Measurements from ENCODE around the gene SCYL1.
"Not testable (repeated sequence)": the region's sequence is repeated elsewhere in the genome, so short reads cannot be mapped to it uniquely, and the experiment has no call there.

SCYL1 gene

DNA sequence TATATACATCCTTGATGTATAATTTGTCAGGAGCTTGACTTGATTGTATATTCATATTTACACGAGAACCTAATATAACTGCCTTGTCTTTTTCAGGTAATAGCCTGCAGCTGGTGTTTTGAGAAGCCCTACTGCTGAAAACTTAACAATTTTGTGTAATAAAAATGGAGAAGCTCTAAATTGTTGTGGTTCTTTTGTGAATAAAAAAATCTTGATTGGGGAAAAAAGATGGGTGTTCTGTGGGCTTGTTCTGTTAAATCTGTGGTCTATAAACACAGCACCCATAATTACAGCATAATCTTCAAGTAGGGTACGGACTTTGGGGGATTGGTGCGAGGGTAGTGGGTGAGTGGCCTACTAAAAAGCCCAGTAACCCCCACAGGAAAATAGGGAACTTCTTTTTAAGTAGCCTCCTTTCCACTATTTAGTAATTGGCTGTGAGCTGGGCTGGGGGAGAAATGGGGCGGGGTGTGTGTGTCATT is 18.6 kb upstream of the SCYL1 start:
- DNase-seq = no peak

DNA sequence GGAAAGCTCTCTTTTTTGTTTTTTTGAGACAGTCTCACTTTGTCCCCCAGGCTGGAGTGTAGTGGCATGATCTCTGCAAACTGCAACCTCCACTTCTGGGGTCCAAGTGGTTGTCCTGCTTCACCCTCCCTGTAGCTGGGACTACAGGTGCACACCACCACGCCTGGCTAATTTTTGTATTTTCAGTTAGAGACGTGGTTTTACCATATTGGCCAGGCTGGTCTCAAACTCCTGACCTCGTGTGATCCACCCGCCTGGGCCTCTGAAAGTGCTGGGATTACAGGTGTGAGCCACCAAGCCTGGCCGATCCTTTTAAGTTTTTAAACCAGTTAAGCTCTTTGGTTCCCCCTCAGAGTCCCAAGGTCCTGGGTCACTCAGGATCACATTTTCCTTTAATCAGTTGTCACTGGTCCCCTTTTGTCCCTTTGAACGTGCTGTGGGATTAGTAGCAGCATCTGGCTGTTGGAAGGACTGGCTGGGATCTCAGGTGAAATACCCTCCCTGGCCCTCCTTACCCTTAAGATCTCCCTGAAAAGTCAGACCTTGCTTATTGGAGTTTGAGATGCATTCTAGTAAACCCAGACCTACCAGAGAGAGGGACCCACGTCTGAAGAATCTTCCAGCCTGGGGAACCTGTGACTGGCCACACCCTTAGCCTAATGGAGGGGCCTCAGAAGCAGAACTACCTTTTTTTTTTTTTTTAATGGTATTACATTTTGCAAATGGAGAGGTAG is 17.9 kb upstream of the SCYL1 start:
- DNase-seq = peak; percentile 55

- DNase-seq = not testable (repeated sequence)
These were observed 12.6 kb upstream of the SCYL1 start for GRCh38 chr11:65512311-65512710.

- no peak for DNase-seq
These were observed 8.5 kb upstream of the SCYL1 start for GRCh38 chr11:65516135-65516968.

DNA sequence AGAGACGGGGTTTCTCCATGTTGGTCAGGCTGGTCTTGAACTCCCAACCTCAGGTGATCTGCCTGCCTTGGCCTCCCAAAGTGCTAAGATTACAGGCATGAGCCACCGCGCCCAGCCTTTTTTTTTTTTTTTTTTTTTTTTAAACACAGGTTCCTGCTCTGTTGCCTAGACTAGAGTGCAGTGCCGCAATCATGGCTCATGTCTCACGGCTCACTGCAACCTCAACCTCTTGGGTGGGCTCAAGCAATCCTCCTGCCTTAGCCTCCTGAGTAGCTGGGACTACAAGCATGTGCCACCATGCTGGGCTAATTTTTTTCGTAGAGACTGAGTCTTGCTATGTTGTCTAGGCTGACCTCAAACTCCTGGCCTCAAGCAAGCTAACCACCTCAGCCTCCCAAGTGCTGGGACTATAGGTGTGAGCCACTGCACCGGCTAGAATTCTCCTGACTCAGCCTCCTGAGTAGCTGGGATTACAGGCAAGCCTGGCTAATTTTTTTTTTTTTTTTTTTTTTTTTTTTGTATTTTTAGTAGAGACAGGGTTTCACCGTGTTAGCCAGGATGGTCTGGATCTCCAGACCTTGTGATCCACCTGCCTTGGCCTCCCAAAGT is 5.8 kb upstream of the SCYL1 start:
- not testable (repeated sequence) for DNase-seq

DNA sequence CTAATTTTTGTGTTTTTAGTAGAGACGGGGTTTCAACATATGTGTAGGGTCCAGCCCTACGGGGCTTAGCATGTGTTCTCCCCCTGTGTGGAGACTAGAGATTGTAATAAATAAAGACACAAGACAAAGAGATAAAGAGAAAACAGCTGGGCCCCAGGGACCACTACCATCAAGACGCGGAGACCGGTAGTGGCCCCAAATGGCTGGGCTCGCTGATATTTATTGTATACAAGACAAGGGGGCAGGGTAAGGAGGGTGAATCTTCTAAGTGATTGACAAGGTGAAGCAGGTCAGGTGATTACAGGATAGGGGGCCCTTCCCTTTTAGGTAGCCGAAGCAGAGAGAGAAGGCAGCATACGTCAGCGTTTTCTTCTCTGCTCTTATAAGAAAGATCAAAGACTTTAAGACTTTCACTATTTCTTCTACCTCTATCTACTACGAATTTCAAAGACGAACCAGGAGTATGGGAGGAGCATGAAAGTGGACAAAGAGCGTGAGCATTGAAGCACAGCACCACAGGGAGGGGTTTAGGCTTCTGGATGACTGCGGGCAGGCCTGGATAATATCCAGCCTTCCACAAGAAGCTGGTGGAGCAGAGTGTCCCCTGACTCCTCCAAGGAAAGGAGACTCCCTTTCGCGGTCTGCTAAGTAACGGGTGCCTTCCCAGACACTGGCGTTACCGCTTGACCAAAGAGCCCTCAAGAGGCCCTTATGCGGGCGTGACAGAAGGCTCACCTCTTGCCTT is 2.9 kb upstream of the SCYL1 start:
- not testable (repeated sequence) for DNase-seq

DNA sequence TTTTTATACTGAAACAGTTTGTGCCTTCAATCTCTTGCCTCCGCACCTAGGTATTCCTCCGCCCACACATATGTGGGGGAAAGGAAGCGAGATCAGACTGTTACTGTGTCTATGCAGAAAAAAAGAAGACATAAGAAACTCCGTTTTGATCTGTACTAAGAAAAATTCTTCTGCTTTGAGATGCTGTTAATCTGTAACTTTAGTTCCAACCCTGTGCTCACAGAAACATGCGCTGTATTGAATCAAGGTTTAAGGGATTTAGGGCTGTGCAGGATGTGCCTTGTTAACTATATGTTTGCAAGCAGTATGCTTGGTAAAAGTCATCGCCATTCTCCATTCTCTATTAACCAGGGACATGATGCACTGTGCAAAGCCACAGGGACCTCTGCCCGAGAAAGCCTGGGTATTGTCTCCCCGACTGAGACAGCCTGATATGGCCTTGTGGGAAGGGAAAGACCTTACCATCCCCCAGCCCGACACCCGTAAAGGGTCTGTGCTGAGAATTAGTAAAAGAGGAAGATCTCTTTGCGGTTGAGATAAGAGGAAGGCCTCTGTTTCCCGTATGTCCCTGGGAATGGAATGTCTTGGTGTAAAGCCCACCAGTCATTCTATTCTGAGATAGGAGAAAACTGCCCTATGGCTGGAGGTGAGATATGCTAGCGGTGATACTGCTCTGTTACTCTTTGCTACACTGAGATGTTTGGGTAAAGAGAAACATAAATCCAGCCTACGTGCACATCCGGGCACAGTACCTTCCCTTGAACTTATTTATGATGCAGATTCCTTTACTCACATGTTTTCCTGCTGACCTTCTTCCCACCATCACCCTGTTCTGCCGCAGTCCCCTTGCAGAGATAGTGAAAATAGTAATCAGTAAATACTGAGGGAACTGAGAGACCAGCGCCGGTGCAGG is 1.9 kb upstream of the SCYL1 start:
- DNase-seq = peak; percentile 79

- DNase-seq = not testable (repeated sequence)
These were observed 1.3 kb upstream of the SCYL1 start for GRCh38 chr11:65523631-65523968.

DNA sequence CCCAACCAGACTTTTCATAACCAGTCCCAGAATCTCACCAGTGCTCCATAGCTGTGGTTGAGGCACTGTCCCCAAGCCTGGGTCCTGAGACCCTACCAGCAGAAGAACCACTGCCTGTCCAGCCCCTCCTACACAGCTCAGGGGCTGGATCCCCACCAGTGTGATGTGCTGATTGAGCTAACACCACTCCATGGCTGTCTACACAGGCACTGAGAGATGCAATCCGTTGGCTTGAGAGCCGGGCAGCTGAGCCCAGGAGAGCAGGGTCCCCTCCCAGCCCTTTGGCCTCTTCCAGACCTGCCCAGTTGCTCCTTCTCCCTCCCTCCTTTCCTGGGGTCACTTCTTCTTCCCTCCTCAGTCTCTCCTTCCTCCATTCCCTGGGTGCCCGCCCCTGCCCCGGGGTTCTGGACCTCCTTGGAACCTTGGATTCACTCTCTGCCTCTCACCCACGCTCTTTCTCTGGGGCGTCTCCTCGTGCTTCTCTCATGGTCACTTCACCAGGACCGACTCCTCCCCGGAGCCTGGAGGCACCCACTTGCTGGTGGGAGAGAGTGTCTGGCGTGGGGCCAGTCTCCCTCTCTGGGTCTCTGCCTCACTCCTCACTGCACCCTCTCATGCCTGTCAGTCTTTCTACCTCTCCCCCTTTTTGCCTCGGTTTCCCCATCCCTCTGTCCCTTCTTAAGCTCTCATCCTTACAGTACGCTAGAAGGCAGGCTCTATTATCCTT is 706 bp upstream of the SCYL1 start:
- no peak for DNase-seq

DNA sequence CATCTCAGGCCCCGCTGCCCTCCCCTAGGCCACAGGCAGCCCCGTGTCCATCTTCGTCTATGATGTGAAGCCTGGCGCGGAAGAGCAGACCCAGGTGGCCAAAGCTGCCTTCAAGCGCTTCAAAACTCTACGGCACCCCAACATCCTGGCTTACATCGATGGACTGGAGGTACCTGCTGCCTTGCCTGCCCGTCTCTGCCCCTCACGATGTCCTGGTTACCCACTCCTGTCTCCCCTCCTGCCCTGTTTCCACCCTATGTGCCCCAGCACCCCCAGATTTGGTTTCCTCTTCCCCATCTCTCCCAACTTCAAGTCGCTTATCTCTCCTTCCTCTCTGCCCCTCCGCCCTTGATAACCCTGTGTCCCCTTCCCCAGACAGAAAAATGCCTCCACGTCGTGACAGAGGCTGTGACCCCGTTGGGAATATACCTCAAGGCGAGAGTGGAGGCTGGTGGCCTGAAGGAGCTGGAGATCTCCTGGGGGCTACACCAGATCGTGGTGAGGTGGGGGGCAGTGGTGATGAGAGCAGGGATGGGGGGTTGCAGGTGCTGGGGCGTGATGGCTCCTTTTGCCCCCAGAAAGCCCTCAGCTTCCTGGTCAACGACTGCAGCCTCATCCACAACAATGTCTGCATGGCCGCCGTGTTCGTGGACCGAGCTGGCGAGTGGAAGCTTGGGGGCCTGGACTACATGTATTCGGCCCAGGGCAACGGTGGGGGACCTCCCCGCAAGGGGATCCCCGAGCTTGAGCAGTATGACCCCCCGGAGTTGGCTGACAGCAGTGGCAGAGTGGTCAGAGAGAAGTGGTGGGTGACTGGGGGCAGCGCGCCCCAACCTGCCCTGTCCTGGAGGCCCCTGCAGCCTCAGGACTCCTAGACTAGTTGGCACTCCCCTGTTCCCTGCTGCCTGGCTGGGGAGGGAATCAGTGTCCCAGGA is 930 bp downstream of the SCYL1 start:
- no peak for DNase-seq

DNA sequence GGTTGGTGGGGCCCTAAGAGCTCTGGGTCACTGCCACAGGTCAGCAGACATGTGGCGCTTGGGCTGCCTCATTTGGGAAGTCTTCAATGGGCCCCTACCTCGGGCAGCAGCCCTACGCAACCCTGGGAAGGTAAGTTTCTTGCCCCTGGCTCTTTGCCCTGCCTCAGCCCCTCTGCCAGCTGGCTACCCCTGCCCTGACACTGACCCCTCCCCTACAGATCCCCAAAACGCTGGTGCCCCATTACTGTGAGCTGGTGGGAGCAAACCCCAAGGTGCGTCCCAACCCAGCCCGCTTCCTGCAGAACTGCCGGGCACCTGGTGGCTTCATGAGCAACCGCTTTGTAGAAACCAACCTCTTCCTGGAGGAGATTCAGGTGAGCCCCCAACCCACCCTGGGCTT is 1.9 kb downstream of the SCYL1 start:
- DNase-seq = no peak

- DNase-seq = no peak
These were observed 4.0 kb downstream of the SCYL1 start for GRCh38 chr11:65528819-65529350.

DNA sequence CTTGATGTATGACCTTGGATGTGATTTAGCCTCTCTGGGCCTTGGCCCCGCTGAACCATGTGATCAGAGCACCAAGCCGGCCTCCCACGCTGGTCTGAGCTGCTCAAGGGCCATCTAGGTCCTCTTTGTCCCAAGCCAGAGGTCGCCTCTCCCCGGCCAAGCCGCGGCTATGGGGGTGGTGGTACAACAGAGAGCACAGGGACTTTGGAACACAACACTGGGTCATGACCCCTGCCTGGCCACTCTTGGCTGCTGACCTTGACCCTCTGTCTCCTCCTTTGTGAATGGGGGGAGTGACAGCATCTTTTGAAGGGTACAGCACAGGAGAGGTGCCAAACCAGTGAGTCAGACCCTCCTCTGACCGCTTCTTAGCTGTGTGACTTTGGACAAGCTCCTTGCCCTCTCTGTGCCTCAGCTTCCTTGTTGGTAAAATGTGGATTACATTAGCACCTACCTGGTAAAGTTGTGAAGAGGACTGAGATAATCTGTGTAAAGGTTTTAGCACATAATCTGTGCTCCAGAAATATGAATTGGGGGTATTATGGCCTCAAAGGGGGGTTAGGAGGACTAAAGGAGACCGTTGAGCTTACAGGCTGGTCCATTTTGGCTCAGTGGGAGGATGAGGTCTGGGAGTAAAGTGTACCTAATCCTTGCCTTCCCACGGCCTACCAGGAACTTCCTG is 4.7 kb downstream of the SCYL1 start:
- no peak for DNase-seq

DNA sequence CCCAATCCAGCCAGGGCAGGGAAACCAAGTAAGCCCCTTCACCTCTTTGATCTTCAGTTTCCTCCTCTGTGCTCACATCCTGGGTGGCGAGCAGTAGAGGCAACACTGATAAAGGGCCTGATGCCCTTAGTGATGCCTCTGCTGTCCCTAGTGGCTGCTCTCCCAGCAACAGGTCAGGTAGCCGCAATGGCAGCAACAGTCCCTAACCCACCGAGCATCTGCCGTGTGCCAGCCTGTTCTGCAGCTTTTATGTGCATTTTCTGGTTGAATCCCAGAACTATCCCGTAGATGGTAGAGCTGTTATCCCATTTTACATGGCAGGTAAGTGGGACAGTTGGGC is 5.2 kb downstream of the SCYL1 start:
- peak; percentile 11 for DNase-seq

DNA sequence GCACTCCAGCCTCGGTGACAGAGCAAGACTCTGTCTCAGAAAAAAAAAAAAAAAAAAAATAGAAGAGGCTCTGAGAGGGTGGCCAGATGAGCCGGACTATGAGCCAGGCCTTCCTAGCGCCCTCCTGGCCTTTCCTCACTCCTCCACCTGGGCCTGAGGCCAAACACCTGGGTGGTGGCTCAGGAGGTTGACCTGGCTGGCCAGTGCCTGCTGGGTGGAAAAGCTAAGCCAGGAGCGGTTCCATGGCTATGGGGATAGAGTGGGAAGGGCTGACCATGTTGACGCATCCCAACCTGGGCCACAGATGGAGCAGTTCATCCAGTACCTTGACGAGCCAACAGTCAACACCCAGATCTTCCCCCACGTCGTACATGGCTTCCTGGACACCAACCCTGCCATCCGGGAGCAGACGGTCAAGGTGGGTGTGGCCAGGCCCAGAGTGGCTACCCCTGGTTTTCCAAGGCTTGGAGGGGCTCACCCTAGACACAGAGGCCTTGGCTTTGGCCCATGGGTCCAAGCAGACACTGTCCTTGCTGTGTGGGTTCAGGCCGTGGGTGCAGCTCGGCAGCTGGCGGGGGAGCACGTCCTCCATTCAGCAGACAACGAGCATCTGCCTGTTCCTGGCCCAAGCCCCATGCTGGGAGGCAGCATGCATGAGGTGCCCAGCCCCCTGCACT is 7.6 kb downstream of the SCYL1 start:
- DNase-seq = no peak

DNA sequence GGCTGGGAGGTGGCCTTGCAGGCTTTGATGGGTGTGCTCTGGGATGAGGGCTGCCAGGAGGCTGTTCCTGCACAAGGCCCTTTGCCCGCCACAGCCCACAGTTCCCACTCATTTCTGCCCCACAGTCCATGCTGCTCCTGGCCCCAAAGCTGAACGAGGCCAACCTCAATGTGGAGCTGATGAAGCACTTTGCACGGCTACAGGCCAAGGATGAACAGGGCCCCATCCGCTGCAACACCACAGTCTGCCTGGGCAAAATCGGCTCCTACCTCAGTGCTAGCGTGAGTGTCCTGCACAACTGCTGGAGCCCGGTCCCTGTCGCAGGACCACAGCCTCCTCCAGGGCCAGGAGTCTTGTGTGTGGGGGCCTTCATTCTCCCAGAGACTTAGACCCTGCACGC is 10.2 kb downstream of the SCYL1 start:
- no peak for DNase-seq

GRCh38 chr11:65536412-65537295 is 11.8 kb downstream of the SCYL1 start:
- DNase-seq = no peak

DNA sequence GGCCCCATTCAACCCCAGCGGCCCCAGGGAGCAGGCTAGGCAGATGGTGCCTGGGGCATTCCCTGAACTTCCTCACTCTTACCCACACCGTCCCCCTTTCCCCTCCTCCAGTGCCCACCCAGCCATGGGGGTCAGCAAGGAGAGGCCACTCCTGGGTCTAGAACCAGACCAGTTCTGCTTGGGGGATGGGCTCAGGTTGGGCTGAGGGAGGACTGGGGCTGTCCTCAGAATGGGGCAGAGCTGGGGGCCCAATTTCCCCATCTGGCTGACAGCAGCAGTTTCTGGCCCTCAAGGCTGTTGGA is 12.4 kb downstream of the SCYL1 start:
- DNase-seq = no peak

All from MV-4-11 (cell line).